HG02763 (cell line): Measurements from ENCODE around the gene SYT4.

Experiments
- ATAC-seq: cut with Tn5 transposase; IDR thresholded peaks from one replicate; pipeline ENCODE4 v1.9.1; 2021; ENCODE audit warnings: mild to moderate bottlenecking, moderate library complexity; ENCODE audit not compliant: unreplicated experiment

SYT4 gene

GRCh38 chr18:43220691-43221090 is 56.6 kb downstream of the SYT4 start:
- ATAC-seq = no peak
